Motor neuron (in vitro differentiated cells): ENCODE data around the gene PCDHGB6. TPM values are rescaled to one million over a fixed set of nuclear protein-coding genes. Genes with fewer than 3 reads are reported as not detected.
"Not testable (repeated sequence)": the region's sequence is repeated elsewhere in the genome, so short reads cannot be mapped to it uniquely, and the experiment has no call there.

Experiments used
- ATAC-seq, 8 experiments: fragments of 200-7000 bp; cut with Tn5 transposase; replicated peaks in 6 of 8; 2 replicates each; pipeline ENCODE4 v1.8.0; 2021; ENCODE audit warnings: mild to moderate bottlenecking in 8 of 8, moderate library complexity in 8 of 8
- H3K27ac ChIP-seq, 2 donors: fragments of 250-450 bp; sonication (Bioruptor Pico); 2 replicates each; pipeline ENCODE4 v1.9.0; 2021; ENCODE audit warnings: antibody characterized with exemption in 2 of 2, mild to moderate bottlenecking in 2 of 2, moderate library complexity in 1 of 2
- H3K4me1 ChIP-seq, 2 donors: fragments of 250-450 bp; sonication (Bioruptor Pico); replicated peaks in 1 of 2; 2 replicates each; pipeline ENCODE4 v1.6.1; 2021; ENCODE audit warnings: antibody characterized with exemption in 2 of 2, mild to moderate bottlenecking in 2 of 2, moderate library complexity in 1 of 2
- H3K4me3 ChIP-seq, 5 donors: fragments of 250-450 bp; sonication (Bioruptor Pico); 2 replicates each; pipeline ENCODE4 v1.9.0; 2021; ENCODE audit warnings: antibody characterized with exemption in 5 of 5, mild to moderate bottlenecking in 5 of 5, moderate library complexity in 4 of 5
- WGBS, 10 experiments: fragments of 450-650 bp; shearing (Covaris generic); methylation state at CpG; one replicate each; pipeline ENCODE4 v1.0.0; 2022; 5-methylcytosine and 5-hydroxymethylcytosine counted together
- in situ Hi-C, 9 experiments: fragments of 400-800 bp; cut with MboI; loops; one replicate each; pipeline ENCODE4 v1.15.0; 2021; ENCODE audit warnings: low sequenced_read_pairs in 9 of 9, low pct_unique_long_range_greater_than_20kb in 2 of 9; ENCODE audit not compliant: unreplicated experiment in 9 of 9
- total RNA-seq, 8 experiments: library from RNA; unstranded; fragments of 300-600 nt; gene quantifications; 2 replicates each; pipeline versions ENCODE4 v1.2.3 to v1.2.4, GENCODE V29; 2022

Gene PCDHGB6
- total RNA-seq, 8 experiments from 2014 or later, result 1.1 to 46.7 (median 31.5) TPM

DNA sequence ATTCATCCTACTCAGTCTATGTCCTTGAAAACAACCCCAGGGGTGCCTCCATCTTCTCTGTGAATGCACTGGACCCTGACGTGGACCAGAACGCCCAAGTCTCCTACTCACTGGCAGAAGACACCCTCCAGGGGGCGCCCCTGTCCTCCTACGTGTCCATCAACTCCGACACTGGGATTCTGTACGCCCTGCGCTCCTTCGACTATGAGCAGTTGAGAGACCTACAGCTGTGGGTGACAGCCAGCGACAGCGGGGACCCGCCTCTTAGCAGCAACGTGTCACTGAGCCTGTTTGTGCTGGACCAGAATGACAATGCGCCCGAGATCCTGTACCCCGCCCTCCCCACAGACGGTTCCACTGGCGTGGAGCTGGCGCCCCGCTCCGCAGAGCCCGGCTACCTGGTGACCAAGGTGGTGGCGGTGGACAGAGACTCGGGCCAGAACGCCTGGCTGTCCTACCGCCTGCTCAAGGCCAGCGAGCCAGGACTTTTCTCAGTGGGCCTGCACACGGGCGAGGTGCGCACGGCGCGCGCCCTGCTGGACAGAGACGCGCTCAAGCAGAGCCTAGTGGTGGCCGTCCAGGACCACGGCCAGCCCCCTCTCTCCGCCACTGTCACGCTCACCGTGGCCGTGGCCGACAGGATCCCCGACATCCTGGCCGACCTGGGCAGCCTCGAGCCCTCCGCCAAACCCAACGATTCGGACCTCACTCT is 32.2 kb upstream of the PCDHGB6 start:
- ATAC-seq, in situ Hi-C loops: not testable (repeated sequence)
- 0 to 91% (median 50%) methylated on average over 1 to 7 of the region's 48 CpGs; no CpG with 5 or more reads in 6 of the 10 experiments for WGBS, 10 experiments

DNA sequence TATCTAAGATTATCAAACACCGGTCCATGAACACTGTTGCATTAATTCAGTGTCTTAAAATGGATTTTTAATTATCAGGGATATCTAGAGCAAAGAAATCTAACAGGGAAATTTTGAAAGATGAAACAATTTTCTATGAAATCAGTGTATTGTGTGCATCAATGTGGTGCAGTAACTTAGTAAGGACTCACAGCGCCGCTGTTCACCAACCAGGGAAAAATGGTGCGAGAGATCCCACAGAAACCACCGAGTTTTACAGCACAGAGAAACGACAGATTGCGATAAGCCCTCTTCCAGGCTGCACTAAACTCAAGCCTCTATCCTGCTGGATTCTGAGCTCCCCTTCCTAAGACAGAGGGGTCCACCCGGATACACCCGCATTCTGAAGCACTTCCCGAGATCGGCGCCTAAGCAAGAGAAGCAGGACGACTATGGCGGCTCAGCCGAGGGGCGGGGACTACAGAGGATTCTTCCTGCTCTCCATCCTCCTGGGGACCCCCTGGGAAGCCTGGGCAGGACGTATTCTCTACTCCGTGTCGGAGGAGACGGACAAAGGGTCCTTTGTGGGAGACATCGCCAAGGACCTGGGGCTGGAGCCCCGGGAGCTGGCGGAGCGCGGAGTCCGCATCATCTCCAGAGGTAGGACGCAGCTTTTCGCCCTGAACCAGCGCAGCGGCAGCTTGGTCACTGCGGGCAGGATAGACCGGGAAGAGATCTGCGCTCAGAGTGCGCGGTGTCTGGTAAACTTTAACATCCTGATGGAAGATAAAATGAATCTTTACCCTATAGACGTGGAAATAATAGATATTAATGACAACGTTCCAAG is 25.1 kb upstream of the PCDHGB6 start, which contains the start of gene PCDHGA7:
Gene PCDHGA7 (plus strand): TSS at position 274 of the 826 bp plus-strand sequence. CDS start 158 bp downstream, at position 432.
- ATAC-seq, result peak in 2 of 8 experiments; percentile 47 to 64
- 24 to 94% (median 72%) methylated on average over 1 to 17 of the region's 37 CpGs for WGBS, 10 experiments
- Histone ChIP-seq H3K4me1 (no peaks in the 10 kb centered on the region), H3K27ac (no peak within 1 kb of the TSS), H3K4me3 (no peak within 1 kb of the TSS)
- in situ Hi-C loops, result no loop called here

More for the DNA sequence above, 32.2 kb upstream of the PCDHGB6 start:
- H3K4me1 ChIP-seq, H3K27ac ChIP-seq, H3K4me3 ChIP-seq: not testable (repeated sequence)

DNA sequence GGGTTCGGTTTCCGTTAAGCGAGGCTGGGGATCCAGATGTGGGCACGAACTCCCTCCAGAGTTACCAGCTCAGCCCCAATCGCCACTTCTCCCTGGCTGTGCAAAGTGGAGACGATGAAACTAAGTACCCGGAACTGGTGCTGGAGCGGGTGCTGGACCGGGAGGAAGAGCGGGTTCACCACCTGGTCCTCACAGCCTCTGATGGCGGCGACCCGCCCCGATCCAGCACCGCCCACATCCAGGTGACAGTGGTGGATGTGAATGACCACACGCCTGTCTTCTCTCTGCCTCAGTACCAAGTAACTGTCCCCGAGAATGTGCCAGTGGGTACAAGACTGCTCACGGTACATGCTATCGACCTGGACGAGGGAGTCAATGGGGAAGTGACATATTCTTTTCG is 24.5 kb upstream of the PCDHGB6 start:
- Histone ChIP-seq H3K27ac (no peak overlapping the region), H3K4me1 (no peaks in the 10 kb centered on the region), H3K4me3 (no peak overlapping the region)
- no peak for ATAC-seq
- WGBS, 10 experiments, result 34 to 95% (median 80%) methylated on average over 1 to 16 of the region's 21 CpGs; no CpG with 5 or more reads in 3 of the 10 experiments
- in situ Hi-C loops, result no loop called here

DNA sequence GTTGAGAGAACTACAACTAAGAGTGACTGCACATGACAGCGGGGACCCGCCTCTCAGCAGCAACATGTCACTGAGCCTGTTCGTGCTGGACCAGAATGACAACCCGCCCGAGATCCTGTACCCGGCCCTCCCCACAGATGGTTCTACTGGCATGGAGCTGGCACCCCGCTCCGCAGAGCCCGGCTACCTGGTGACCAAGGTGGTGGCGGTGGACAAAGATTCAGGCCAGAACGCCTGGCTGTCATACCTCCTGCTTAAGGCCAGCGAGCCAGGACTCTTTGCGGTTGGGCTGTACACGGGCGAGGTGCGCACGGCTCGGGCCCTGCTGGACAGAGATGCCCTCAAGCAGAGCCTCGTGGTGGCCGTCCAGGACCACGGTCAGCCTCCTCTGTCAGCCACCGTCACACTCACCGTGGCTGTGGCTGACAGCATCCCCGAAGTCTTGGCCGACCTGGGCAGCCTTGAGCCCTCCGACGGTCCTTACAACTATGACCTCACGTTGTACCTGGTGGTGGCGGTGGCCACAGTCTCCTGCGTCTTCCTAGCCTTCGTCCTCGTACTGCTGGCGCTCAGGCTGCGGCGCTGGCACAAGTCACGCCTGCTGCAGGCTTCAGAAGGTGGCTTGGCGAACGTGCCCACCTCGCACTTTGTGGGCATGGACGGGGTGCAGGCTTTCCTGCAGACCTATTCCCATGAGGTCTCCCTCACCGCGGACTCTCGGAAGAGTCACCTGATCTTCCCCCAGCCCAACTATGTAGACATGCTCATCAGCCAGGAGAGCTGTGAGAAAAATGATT is 23.2 kb upstream of the PCDHGB6 start:
- 5 to 97% (median 86%) methylated on average over 3 to 23 of the region's 43 CpGs; no CpG with 5 or more reads in 4 of the 10 experiments for WGBS, 10 experiments
- H3K27ac ChIP-seq, result no peak overlapping the region
- H3K4me1 ChIP-seq, result no peaks in the 10 kb centered on the region
- in situ Hi-C loops, result no loop called here
- ATAC-seq, result no peak
- H3K4me3 ChIP-seq, result no peak overlapping the region

DNA sequence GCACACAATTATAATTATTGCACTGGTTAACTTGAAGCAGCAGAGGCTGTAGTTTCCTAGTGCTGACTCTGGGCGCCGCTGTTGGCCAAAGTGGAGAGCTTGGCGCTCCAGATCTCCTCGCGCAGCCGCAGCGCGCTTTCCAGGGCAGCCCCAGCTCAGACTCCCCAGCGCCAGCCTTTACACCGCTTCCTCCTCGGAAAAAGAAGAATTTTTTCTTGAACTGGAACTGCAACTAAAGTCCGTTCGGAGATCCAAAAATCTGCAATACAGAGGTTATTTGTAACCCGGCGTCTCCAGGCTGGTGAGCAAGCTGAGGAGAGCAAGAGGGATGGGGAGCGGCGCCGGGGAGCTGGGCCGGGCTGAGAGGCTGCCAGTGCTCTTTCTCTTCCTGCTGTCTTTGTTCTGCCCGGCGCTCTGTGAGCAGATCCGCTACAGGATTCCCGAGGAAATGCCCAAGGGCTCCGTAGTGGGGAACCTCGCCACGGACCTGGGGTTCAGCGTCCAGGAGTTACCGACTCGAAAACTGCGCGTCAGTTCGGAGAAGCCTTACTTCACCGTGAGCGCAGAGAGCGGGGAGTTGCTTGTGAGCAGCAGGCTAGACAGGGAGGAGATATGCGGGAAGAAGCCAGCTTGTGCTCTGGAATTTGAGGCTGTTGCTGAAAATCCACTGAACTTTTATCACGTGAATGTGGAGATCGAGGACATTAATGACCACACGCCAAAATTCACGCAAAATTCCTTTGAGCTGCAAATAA is 20.1 kb upstream of the PCDHGB6 start, which contains the start of gene PCDHGB4:
Gene PCDHGB4 (plus strand): TSS at position 142 of the 755 bp plus-strand sequence. CDS start 187 bp downstream, at position 329.
- H3K4me1 ChIP-seq, in situ Hi-C loops, H3K27ac ChIP-seq: not testable (repeated sequence)
- H3K4me3 ChIP-seq, result peak within 1 kb of the TSS in 1 of 5 donors; percentile 46
- 0 to 82% (median 48%) methylated on average over 2 to 12 of the region's 40 CpGs; no CpG with 5 or more reads in 4 of the 10 experiments for WGBS, 10 experiments
- ATAC-seq, result peak in 5 of 8 experiments; percentile 60 to 99 (median 74)

DNA sequence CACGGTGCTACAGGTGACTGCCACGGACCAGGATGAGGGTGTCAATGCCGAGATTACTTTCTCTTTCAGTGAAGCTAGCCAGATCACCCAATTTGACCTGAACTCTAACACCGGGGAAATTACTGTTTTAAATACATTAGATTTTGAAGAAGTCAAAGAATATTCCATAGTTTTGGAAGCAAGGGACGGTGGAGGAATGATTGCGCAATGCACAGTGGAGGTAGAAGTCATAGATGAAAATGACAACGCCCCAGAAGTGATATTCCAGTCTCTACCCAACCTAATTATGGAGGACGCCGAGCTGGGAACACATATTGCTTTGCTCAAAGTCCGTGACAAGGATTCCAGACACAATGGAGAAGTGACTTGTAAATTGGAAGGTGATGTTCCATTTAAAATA is 19.2 kb upstream of the PCDHGB6 start:
- Histone ChIP-seq H3K4me3 (peak overlapping the region in 1 of 5 donors; percentile 24), H3K27ac (no peak overlapping the region), H3K4me1 (no peaks in the 10 kb centered on the region)
- no peak for ATAC-seq
- in situ Hi-C loops, result no loop called here
- 27 to 100% (median 84%) methylated on average over 3 to 9 of the region's 10 CpGs for WGBS, 10 experiments

DNA sequence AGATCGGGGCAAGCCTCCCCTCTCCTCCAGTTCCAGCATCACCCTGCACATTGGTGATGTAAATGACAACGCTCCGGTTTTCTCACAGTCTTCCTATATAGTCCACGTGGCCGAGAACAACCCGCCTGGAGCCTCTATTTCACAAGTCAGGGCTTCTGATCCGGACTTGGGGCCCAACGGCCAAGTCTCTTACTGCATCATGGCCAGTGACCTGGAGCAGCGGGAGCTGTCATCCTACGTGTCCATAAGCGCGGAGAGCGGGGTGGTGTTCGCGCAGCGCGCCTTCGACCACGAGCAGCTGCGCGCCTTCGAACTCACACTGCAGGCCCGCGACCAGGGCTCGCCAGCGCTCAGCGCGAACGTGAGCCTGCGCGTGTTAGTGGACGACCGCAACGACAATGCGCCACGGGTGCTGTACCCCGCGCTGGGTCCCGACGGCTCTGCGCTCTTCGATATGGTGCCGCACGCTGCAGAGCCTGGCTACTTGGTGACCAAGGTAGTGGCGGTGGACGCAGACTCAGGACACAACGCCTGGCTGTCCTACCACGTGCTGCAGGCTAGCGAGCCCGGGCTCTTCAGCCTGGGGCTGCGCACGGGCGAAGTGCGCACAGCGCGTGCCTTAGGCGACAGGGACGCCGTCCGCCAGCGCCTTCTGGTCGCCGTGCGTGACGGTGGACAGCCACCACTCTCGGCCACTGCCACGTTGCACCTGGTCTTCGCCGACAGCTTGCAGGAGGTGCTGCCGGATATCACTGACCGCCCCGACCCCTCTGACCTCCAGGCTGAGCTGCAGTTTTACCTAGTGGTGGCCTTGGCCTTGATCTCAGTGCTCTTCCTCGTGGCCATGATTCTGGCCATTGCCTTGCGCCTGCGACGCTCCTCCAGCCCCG is 18.4 kb upstream of the PCDHGB6 start:
- Histone ChIP-seq H3K4me1 (no peaks in the 10 kb centered on the region), H3K4me3 (no peak overlapping the region), H3K27ac (no peak overlapping the region)
- in situ Hi-C loops, result no loop called here
- ATAC-seq, result no peak
- 18 to 100% (median 92%) methylated on average over 2 to 53 of the region's 77 CpGs; no CpG with 5 or more reads in 4 of the 10 experiments for WGBS, 10 experiments

DNA sequence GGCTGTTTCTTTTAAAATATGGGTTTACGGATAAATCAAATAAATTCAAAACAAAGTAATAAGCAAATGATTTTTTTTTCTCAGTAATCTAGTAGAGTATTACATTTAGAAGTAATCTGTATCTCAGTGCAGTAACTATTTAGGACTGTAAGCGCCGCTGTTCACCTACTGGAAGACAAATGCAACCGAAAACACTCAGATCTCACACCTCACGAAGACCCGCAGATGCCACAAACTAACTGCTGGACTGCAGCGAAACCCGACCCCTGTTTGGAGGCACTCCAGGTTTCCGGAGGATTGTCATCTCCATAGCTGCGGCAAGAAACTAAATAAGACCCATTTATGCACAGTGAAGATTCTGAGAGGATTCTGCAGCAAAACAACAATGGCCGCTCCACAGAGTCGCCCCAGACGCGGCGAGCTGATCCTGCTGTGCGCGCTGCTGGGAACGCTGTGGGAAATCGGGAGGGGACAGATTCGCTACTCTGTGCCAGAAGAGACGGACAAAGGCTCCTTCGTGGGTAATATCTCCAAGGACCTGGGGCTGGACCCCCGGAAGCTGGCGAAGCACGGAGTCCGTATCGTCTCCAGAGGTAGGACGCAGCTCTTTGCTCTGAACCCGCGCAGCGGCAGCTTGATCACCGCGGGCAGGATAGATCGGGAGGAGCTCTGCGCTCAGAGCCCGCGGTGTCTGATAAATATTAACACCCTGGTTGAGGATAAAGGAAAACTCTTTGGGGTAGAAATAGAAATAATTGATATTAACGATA is 15.2 kb upstream of the PCDHGB6 start, which contains the start of gene PCDHGA8:
Gene PCDHGA8 (plus strand): TSS at position 205 of the 770 bp plus-strand sequence. CDS start 181 bp downstream, at position 386.
- in situ Hi-C loops, result no loop called here
- WGBS, 10 experiments, result 15 to 96% (median 83%) methylated on average over 1 to 38 of the region's 38 CpGs
- Histone ChIP-seq H3K27ac (no peak within 1 kb of the TSS), H3K4me1 (no peaks in the 10 kb centered on the region), H3K4me3 (no peak within 1 kb of the TSS)
- ATAC-seq, result no peak

DNA sequence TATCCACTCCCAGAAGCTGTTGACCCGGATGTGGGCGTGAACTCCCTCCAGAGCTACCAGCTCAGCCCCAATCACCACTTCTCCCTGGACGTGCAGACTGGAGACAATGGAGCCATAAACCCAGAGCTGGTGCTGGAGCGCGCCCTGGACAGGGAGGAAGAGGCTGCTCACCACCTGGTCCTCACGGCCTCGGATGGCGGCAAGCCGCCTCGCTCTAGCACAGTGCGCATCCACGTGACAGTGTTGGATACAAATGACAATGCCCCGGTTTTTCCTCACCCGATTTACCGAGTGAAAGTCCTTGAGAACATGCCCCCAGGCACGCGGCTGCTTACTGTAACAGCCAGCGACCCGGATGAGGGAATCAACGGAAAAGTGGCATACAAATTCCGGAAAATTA is 14.6 kb upstream of the PCDHGB6 start:
- no peak overlapping the region for H3K27ac ChIP-seq
- no peak for ATAC-seq
- H3K4me1 ChIP-seq, result no peaks in the 10 kb centered on the region
- no peak overlapping the region for H3K4me3 ChIP-seq
- 0 to 97% (median 90%) methylated on average over 2 to 18 of the region's 21 CpGs for WGBS, 10 experiments
- in situ Hi-C loops, result no loop called here

DNA sequence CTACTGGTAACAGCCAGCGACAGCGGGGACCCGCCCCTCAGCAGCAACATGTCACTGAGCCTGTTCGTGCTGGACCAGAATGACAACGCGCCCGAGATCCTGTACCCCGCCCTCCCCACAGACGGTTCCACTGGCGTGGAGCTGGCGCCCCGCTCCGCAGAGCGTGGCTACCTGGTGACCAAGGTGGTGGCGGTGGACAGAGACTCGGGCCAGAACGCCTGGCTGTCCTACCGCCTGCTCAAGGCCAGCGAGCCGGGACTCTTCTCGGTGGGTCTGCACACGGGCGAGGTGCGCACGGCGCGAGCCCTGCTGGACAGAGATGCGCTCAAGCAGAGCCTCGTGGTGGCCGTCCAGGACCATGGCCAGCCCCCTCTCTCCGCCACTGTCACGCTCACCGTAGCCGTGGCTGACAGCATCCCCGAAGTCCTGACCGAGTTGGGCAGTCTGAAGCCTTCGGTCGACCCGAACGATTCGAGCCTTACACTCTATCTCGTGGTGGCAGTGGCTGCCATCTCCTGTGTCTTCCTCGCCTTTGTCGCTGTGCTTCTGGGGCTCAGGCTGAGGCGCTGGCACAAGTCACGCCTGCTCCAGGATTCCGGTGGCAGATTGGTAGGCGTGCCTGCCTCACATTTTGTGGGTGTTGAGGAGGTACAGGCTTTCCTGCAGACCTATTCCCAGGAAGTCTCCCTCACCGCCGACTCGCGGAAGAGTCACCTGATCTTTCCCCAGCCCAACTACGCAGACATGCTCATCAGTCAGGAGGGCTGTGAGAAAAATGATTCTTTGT is 13.2 kb upstream of the PCDHGB6 start:
- H3K4me1 ChIP-seq, H3K4me3 ChIP-seq, ATAC-seq, H3K27ac ChIP-seq, in situ Hi-C loops: not testable (repeated sequence)
- WGBS, 10 experiments, result 60 to 100% (median 88%) methylated on average over 1 to 12 of the region's 53 CpGs; no CpG with 5 or more reads in 4 of the 10 experiments
